GM23248 (cell line): ENCODE data around the gene TASOR.

Experiments
- EZH2 ChIP-seq: fragments of 200-600 bp; sonication (generic); IDR thresholded peaks from 2 replicates; pipeline ENCODE4 v1.6.1; 2018; ENCODE audit warnings: antibody characterized with exemption, mild to moderate bottlenecking; ENCODE audit not compliant: insufficient read depth, poor library complexity, severe bottlenecking
- EZH2phosphoT487 ChIP-seq: fragments of 200-600 bp; sonication (generic); IDR thresholded peaks from 2 replicates; pipeline ENCODE4 v1.6.1; 2018; ENCODE audit warnings: antibody characterized with exemption, moderate library complexity, mild to moderate bottlenecking, low read depth; ENCODE audit not compliant: insufficient read depth

DNA sequence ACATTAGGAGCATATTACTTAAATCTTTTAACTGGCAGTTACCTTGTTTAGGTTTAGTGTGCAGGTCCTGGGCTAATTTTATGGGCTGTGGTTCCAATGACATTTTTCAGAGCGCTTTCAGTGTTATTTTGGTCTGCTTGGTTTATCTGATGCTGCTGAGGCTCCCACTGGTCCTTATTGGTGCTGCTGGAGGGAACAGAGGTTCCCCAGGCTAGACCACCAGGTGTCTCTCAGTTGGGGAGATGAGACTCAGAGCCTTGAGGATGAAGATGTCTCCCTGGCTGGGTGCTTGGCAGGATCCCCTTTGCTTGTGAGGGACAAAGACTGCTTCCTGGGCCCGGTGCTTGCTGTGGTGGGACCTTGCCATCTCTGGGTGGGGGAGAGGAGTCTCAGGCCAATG lies 28.3 kb upstream of the TASOR start:
- TF ChIP-seq EZH2 (no peak), EZH2phosphoT487 (no peak)
